NB4 (cell line): ENCODE data around the gene ELMO3.
A peak's percentile ranks its signal among the peaks of the same experiment; 100 is the strongest.

Source experiments
- DNase-seq: peaks from one replicate; pipeline ENCODE4 v3.0.0; 2010; ENCODE audit warnings: low read depth
- H3K4me3 ChIP-seq: one replicate; pipeline ENCODE4 v1.5.1; 2011; ENCODE audit warnings: mild to moderate bottlenecking, low read depth, low read length, moderate library complexity
- CTCF ChIP-seq: IDR thresholded peaks from one replicate; pipeline ENCODE4 v1.5.1; 2012; ENCODE audit warnings: low read depth, low read length
- MYC ChIP-seq: IDR thresholded peaks from 2 replicates; pipeline ENCODE4 v1.6.1; 2011; ENCODE audit warnings: low read depth, low read length
- POLR2A ChIP-seq: IDR thresholded peaks from 2 replicates; pipeline ENCODE4 v1.6.1; 2011; ENCODE audit warnings: mild to moderate bottlenecking; ENCODE audit not compliant: insufficient read length; ENCODE audit errors: extremely low read depth
- TF ChIP-seq, protein P1 (sequence below): IDR thresholded peaks from 2 replicates; pipeline ENCODE4 v1.6.1; 2011; ENCODE audit warnings: low read depth, low read length

The ELMO3 gene

DNA sequence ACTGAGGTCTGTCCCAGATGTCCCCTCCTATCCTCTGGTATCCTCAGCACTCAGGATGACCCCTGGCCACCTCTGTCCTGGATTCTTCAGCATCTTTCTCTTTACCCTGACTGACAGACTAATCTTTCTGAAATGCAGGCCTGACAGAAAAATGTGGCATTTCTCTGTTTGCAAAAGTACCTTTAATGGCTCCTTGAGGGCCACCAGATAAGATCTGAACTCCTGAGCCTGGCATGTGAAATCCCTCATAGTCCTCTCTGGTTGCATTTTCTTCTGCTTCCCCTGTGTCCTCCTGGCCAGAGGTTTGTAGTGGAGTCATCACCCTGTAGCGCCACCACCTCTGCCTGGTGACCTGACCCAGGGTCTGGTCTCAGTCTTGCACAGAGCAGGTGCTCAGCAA is 2.0 kb upstream of the ELMO3 start:
- H3K4me3 ChIP-seq = no peak overlapping the region
- DNase-seq = no peak
- TF ChIP-seq, protein P1, sequence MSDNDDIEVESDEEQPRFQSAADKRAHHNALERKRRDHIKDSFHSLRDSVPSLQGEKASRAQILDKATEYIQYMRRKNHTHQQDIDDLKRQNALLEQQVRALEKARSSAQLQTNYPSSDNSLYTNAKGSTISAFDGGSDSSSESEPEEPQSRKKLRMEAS = no peak
- TF ChIP-seq POLR2A (no peak), CTCF (no peak), MYC (no peak)

DNA sequence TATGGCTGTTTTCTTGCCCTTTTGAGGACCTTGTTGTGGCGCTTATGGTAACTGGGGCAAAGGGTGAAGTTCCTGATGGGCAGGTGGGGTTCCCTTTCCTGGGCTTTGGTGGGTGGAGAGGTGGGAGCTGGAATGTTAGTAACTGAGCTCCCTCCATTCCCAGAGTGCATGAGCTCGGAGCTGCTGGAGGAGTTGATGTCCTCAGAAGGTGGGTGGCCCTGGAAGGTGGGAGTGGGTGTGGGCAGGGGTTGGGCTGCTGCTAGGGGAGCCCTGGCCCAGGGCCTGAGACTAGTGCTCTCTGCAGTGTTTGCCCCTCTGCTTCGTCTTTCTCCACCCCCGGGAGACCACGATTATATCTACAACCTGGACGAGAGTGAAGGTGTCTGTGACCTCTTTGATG is 1.2 kb upstream of the ELMO3 start:
- TF ChIP-seq, protein P1 = no peak
- TF ChIP-seq CTCF (no peak), MYC (no peak), POLR2A (no peak)
- DNase-seq = no peak
- H3K4me3 ChIP-seq = no peak overlapping the region

- peak; percentile 48 for DNase-seq
- H3K4me3 ChIP-seq = no peak overlapping the region
- TF ChIP-seq, protein P1 = no peak
- peak; percentile 62 for TF ChIP-seq CTCF
Observed at GRCh38 chr16:67198238-67198734, 645 bp upstream of the ELMO3 start.

- DNase-seq = no peak
- H3K4me3 ChIP-seq = no peak overlapping the region
- TF ChIP-seq, protein P1 = no peak
- no peak for TF ChIP-seq MYC
- TF ChIP-seq POLR2A = no peak
- TF ChIP-seq CTCF = no peak
Observed at GRCh38 chr16:67199808-67200198, 872 bp downstream of the ELMO3 start.

GRCh38 chr16:67200491-67200890 is 1.6 kb downstream of the ELMO3 start:
- no peak for DNase-seq
- no peak overlapping the region for H3K4me3 ChIP-seq
- no peak for TF ChIP-seq CTCF
- TF ChIP-seq, protein P1 = no peak
- TF ChIP-seq POLR2A = no peak
- no peak for TF ChIP-seq MYC
